Osteoblast (primary cell): Measurements from ENCODE around the gene ALPL. TPM values are rescaled to one million over a fixed set of nuclear protein-coding genes. Genes with fewer than 3 reads are reported as not detected.

Experiments
- DNase-seq: peaks from one replicate; pipeline ENCODE4 v3.0.0; 2011; ENCODE audit warnings: low spot score, mixed read lengths; ENCODE audit not compliant: insufficient read length; ENCODE audit errors: missing footprints
- H2AFZ ChIP-seq: 2 replicates; pipeline ENCODE4 v1.6.0; 2011; ENCODE audit warnings: mild to moderate bottlenecking, low read length
- H3K27ac ChIP-seq: 2 replicates; pipeline ENCODE4 v1.5.1; 2011; ENCODE audit warnings: mild to moderate bottlenecking, low read depth, low read length, moderate library complexity
- H3K27me3 ChIP-seq: 2 replicates; pipeline ENCODE4 v1.6.0; 2012; ENCODE audit warnings: mild to moderate bottlenecking, control low read depth, inconsistent platforms, low read length, moderate library complexity; ENCODE audit not compliant: insufficient read depth
- H3K36me3 ChIP-seq: 2 replicates; pipeline ENCODE4 v1.5.1; 2011; ENCODE audit warnings: mild to moderate bottlenecking, low read length, control low read depth, moderate library complexity; ENCODE audit not compliant: insufficient read depth
- H3K4me1 ChIP-seq: 2 replicates; pipeline ENCODE4 v1.5.1; 2011; ENCODE audit warnings: mild to moderate bottlenecking, low read length, control low read depth, moderate library complexity; ENCODE audit not compliant: insufficient read depth
- H3K4me2 ChIP-seq: 2 replicates; pipeline ENCODE4 v1.6.0; 2011; ENCODE audit warnings: mild to moderate bottlenecking, low read length; ENCODE audit not compliant: insufficient read depth
- H3K4me3 ChIP-seq: fragments of 200-600 bp; sonication (generic); 3 replicates; pipeline ENCODE4 v1.5.1; 2012; ENCODE audit warnings: mild to moderate bottlenecking, low read length, inconsistent platforms; ENCODE audit not compliant: insufficient read depth
- H3K79me2 ChIP-seq: 2 replicates; pipeline ENCODE4 v1.6.0; 2012; ENCODE audit warnings: mild to moderate bottlenecking, low read length, control low read depth, inconsistent platforms; ENCODE audit not compliant: insufficient read depth
- H3K9me3 ChIP-seq: 2 replicates; pipeline ENCODE4 v1.5.1; 2011; ENCODE audit warnings: low read depth, low read length, control low read depth
- H4K20me1 ChIP-seq: 2 replicates; pipeline ENCODE4 v1.6.0; 2012; ENCODE audit warnings: mild to moderate bottlenecking, low read length, control low read depth; ENCODE audit not compliant: insufficient read depth
- total RNA-seq: library from RNA; depleted of rRNA; stranded (reverse); fragments of >200 nt; gene quantifications from 2 replicates; pipeline ENCODE4 v1.2.3, GENCODE V29; 2012
- TF ChIP-seq, protein P1 (sequence below): IDR thresholded peaks from 2 replicates; pipeline ENCODE4 v1.5.1; 2011; ENCODE audit warnings: mild to moderate bottlenecking, low read depth, low read length, moderate library complexity; ENCODE audit errors: extremely low read depth

ALPL gene
- total RNA-seq, 1 donor, result 8.0 TPM

DNA sequence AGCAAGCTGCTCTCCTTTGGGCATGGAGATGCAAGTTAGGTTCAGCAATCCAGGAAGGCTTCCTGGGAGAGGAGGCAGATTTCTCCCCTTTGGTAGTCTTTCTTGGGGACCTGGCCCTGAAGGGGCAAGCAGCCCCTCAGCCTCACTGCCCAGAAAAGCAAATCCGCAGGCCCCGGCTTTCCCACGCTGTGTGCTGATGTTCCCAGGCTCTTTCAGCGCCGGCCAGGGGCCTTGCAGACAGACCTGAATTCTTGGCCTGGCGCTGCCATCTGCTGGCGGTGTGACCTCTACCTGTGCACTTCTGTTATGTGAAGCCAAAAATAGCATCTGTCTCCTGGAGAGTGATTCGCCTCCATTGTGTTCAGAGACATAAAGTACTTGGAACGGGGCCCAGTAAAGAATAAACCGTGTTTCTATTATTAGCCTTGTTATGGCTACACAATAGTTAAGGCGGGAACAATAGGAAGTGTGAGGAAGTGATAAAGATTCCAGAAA, 64.8 kb downstream of the ALPL start:
- H4K20me1 ChIP-seq, result peaks cover 3% of the 10 kb centered on the region
- no peaks in the 10 kb centered on the region for H3K79me2 ChIP-seq
- H3K27me3 ChIP-seq, result no peaks in the 10 kb centered on the region
- H3K4me2 ChIP-seq, result peak overlapping the region; percentile 10
- peak; percentile 89 for DNase-seq
- no peaks in the 10 kb centered on the region for H3K36me3 ChIP-seq
- H3K27ac ChIP-seq, result no peak overlapping the region
- H3K4me3 ChIP-seq, result no peak overlapping the region
- TF ChIP-seq, protein P1, sequence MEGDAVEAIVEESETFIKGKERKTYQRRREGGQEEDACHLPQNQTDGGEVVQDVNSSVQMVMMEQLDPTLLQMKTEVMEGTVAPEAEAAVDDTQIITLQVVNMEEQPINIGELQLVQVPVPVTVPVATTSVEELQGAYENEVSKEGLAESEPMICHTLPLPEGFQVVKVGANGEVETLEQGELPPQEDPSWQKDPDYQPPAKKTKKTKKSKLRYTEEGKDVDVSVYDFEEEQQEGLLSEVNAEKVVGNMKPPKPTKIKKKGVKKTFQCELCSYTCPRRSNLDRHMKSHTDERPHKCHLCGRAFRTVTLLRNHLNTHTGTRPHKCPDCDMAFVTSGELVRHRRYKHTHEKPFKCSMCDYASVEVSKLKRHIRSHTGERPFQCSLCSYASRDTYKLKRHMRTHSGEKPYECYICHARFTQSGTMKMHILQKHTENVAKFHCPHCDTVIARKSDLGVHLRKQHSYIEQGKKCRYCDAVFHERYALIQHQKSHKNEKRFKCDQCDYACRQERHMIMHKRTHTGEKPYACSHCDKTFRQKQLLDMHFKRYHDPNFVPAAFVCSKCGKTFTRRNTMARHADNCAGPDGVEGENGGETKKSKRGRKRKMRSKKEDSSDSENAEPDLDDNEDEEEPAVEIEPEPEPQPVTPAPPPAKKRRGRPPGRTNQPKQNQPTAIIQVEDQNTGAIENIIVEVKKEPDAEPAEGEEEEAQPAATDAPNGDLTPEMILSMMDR, result peak; percentile 70
- H3K9me3 ChIP-seq, result peaks cover 2% of the 10 kb centered on the region
- H2AFZ ChIP-seq, result no peak overlapping the region
- peaks cover 15% of the 10 kb centered on the region for H3K4me1 ChIP-seq

DNA sequence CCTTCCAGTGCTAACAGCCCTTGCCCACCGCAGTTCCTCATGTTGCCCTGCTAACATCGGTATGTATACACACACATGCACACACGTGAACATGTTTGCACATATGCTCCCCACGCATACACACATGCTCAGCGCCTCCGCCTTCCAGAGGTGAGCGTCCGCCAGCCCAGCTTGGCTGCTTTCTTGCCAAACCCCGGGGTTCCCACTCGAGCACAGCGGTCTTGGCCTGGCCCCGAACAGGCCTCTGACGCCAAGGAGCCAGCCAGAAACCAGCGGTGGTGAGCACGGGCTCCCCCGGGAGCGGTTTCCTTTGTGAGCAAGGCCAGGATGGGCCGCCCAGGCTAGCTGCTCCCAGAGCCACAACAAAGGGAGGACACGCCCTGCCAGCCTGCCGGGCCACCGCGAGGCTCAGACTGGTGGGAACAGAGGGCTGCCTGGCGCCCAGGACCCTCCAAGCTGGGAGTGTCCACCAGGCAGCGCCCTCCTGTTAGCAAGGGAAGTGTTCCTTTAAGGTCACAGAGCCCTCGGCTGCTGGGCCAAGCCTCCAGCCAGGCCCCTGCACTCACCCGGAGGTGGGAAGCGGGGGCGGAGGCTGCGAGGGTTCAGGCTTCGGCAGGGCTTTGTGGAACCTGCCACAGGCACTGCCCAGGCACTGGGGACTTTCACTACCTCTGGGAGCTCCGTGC, 65.4 kb downstream of the ALPL start:
- Histone ChIP-seq H3K4me3 (peak overlapping the region; percentile 8), H3K27ac (peak overlapping the region; percentile 0), H3K4me1 (peaks cover 11% of the 10 kb centered on the region), H3K79me2 (no peaks in the 10 kb centered on the region), H3K9me3 (peaks cover 2% of the 10 kb centered on the region), H2AFZ (no peak overlapping the region), H3K36me3 (no peaks in the 10 kb centered on the region), H3K27me3 (peaks cover 2% of the 10 kb centered on the region), H3K4me2 (peak overlapping the region; percentile 10), H4K20me1 (peaks cover 3% of the 10 kb centered on the region)
- TF ChIP-seq, protein P1, result no peak
- peak; percentile 95 for DNase-seq

DNA sequence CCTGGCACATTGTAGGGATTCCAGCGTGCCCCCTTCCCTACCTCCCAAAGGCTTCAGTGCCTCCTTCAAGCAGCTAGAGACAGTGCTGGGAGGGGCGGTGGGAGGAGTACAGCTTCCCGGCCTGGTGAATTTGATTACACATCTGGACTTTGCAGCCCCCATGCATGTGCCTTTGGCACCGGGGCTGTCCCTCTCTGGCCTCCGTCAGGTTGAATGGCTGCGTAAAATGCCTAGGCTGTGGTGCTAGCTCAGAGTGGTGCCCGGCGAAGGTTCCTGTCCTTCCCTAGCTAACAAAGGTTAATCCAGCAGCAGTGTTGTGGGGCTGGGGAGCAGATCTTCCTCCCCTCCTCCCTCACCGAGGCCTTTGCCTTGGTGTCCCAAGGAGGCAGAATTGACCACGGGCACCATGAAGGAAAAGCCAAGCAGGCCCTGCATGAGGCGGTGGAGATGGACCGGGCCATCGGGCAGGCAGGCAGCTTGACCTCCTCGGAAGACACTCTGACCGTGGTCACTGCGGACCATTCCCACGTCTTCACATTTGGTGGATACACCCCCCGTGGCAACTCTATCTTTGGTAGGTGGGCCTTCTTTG, 66.2 kb downstream of the ALPL start:
- TF ChIP-seq, protein P1, result no peak
- peaks cover 6% of the 10 kb centered on the region for H3K27me3 ChIP-seq
- peaks cover 3% of the 10 kb centered on the region for H4K20me1 ChIP-seq
- H3K27ac ChIP-seq, result no peak overlapping the region
- peaks cover 11% of the 10 kb centered on the region for H3K4me1 ChIP-seq
- H3K36me3 ChIP-seq, result no peaks in the 10 kb centered on the region
- peak; percentile 64 for DNase-seq
- no peak overlapping the region for H3K4me2 ChIP-seq
- no peak overlapping the region for H3K4me3 ChIP-seq
- peaks cover 2% of the 10 kb centered on the region for H3K9me3 ChIP-seq
- H2AFZ ChIP-seq, result no peak overlapping the region
- H3K79me2 ChIP-seq, result no peaks in the 10 kb centered on the region

DNA sequence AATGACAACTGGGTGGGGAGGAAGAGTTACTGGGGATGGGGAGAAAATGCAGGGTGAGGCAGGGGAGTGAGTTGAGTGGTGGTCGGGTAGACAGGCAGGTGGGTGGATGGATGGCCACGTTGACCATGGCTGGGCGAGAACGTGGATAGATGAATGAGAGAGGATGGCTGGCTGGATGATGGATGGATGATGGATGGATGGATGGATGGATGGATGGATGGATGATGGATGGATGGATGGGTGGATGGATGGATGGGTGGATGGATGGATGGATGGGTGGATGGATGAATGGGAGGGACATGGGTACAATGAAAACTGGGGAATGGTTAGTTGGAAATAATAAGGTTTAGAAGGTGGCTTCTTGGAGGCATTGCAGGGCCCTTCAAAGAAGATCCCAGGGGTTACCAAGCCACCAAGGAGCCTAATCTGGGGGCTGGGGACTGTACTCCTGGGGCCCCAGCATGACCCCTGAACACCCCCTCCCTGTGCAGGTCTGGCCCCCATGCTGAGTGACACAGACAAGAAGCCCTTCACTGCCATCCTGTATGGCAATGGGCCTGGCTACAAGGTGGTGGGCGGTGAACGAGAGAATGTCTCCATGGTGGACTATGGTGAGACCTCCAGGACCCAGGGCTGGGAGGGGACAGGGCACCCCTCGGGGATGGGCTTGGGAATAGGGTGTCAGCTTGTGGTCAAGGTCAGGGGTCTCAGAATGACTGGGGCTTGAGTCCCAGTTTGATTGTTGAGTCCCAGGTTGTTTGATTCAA, 67.0 kb downstream of the ALPL start:
- Histone ChIP-seq H2AFZ (no peak overlapping the region), H4K20me1 (peaks cover 3% of the 10 kb centered on the region), H3K4me3 (no peak overlapping the region), H3K9me3 (peaks cover 2% of the 10 kb centered on the region), H3K4me1 (peaks cover 11% of the 10 kb centered on the region), H3K79me2 (no peaks in the 10 kb centered on the region), H3K27ac (no peak overlapping the region), H3K36me3 (no peaks in the 10 kb centered on the region), H3K27me3 (peaks cover 6% of the 10 kb centered on the region), H3K4me2 (no peak overlapping the region)
- TF ChIP-seq, protein P1, result no peak
- peak; percentile 42 for DNase-seq
